IMR-90 (cell line): ENCODE data around the gene OBI1.

Experiments
- CEBPB ChIP-seq: IDR thresholded peaks from 2 replicates; pipeline ENCODE4 v1.6.1; 2012; ENCODE audit warnings: low read depth, low read length, improper control_type of control experiment
- CHD1 ChIP-seq: IDR thresholded peaks from 2 replicates; pipeline ENCODE4 v1.6.1; 2012; ENCODE audit warnings: low read depth, low read length, improper control_type of control experiment
- FOS ChIP-seq: fragments of 150-350 bp; IDR thresholded peaks from 2 replicates; pipeline ENCODE4 v1.6.1; 2016; ENCODE audit warnings: low read depth, low read length
- POLR2A ChIP-seq: IDR thresholded peaks from 2 replicates; pipeline ENCODE4 v1.6.1; 2012; ENCODE audit warnings: mild to moderate bottlenecking, low read depth, low read length
- RAD21 ChIP-seq: IDR thresholded peaks from 2 replicates; pipeline ENCODE4 v1.6.1; 2012; ENCODE audit warnings: low read length, improper control_type of control experiment
- RFX5 ChIP-seq: IDR thresholded peaks from 2 replicates; pipeline ENCODE4 v1.8.0; 2012; ENCODE audit warnings: low read depth, mild to moderate bottlenecking, low read length, moderate library complexity
- USF2 ChIP-seq: fragments of 150-350 bp; IDR thresholded peaks from 2 replicates; pipeline ENCODE4 v1.6.1; 2017; ENCODE audit warnings: mild to moderate bottlenecking, antibody characterized with exemption, low read length, low read depth
- TF ChIP-seq, protein P1 (sequence below): conservative IDR thresholded peaks from 2 replicates; pipeline ENCODE4 v1.5.1; 2012; ENCODE audit warnings: mild to moderate bottlenecking, low read depth, low read length, improper control_type of control experiment
- TF ChIP-seq, protein P2 (sequence below): fragments of 150-350 bp; IDR thresholded peaks from 2 replicates; pipeline ENCODE4 v1.6.1; 2016; ENCODE audit warnings: low read depth, mild to moderate bottlenecking, low read length, moderate library complexity, borderline replicate concordance

DNA sequence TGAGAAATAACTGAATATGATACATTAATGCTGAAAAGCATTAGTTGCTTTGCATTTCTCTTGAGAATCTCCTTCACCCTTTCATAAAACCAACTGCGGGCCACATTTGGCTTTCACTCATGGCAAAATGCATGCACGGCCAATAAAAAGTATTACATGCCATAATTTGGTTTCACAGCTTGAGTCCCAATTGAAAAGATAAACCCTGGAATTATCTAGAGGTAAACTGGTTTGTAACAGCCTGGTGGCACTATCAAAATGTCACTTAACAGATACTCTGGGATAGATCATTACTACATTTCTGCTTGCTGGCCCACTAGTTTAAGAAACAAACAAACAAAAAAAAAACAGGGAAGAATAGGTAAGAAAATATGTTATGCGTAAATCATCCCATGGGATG lies 3.9 kb downstream of the OBI1 start:
- TF ChIP-seq, protein P1, sequence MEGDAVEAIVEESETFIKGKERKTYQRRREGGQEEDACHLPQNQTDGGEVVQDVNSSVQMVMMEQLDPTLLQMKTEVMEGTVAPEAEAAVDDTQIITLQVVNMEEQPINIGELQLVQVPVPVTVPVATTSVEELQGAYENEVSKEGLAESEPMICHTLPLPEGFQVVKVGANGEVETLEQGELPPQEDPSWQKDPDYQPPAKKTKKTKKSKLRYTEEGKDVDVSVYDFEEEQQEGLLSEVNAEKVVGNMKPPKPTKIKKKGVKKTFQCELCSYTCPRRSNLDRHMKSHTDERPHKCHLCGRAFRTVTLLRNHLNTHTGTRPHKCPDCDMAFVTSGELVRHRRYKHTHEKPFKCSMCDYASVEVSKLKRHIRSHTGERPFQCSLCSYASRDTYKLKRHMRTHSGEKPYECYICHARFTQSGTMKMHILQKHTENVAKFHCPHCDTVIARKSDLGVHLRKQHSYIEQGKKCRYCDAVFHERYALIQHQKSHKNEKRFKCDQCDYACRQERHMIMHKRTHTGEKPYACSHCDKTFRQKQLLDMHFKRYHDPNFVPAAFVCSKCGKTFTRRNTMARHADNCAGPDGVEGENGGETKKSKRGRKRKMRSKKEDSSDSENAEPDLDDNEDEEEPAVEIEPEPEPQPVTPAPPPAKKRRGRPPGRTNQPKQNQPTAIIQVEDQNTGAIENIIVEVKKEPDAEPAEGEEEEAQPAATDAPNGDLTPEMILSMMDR, result no peak
- TF ChIP-seq POLR2A, result no peak
- no peak for TF ChIP-seq RAD21
- TF ChIP-seq USF2, result no peak
- TF ChIP-seq CHD1, result no peak
- no peak for TF ChIP-seq FOS
- no peak for TF ChIP-seq RFX5
- TF ChIP-seq, protein P2, sequence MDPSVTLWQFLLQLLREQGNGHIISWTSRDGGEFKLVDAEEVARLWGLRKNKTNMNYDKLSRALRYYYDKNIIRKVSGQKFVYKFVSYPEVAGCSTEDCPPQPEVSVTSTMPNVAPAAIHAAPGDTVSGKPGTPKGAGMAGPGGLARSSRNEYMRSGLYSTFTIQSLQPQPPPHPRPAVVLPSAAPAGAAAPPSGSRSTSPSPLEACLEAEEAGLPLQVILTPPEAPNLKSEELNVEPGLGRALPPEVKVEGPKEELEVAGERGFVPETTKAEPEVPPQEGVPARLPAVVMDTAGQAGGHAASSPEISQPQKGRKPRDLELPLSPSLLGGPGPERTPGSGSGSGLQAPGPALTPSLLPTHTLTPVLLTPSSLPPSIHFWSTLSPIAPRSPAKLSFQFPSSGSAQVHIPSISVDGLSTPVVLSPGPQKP, result no peak
- TF ChIP-seq CEBPB, result no peak
